Cerebellar cortex (tissue), 1 donor: ENCODE data around the gene CTIF.

ENCODE experiments used
- DNase-seq: peaks from one replicate; pipeline ENCODE4 v3.0.0-alpha.2; 2015; ENCODE audit warnings: low spot score

CTIF gene

GRCh38 chr18:48901145-48902022, 362.6 kb downstream of the CTIF start:
- no peak for DNase-seq

GRCh38 chr18:48902023-48902855, 363.4 kb downstream of the CTIF start:
- DNase-seq = no peak

GRCh38 chr18:48902856-48903601, 364.2 kb downstream of the CTIF start:
- no peak for DNase-seq

DNA sequence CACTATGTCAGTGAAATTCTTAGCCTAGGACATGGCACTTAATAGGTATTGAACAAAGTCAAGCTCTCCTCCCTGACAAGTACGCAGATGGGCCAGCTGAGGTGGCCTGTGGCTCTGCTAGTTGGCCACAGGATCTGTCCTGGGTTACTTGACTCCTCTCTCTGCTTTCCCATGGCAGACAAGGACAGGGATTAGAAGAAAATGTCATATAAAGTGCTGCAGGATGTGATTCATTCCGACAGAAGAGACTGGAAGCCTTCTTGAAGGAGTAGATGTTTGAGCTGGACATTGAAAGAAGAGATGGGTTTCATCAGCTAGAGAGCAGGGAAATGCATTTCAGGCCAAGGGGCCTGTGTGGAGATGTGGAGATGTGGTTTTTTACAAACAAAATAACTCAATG, 365.3 kb downstream of the CTIF start:
- DNase-seq = no peak

- no peak for DNase-seq
These were observed 366.1 kb downstream of the CTIF start for GRCh38 chr18:48904847-48905394.

- no peak for DNase-seq
These were observed 366.7 kb downstream of the CTIF start for GRCh38 chr18:48905513-48905912.

- no peak for DNase-seq
These were observed 370.1 kb downstream of the CTIF start for GRCh38 chr18:48908916-48909315.

DNA sequence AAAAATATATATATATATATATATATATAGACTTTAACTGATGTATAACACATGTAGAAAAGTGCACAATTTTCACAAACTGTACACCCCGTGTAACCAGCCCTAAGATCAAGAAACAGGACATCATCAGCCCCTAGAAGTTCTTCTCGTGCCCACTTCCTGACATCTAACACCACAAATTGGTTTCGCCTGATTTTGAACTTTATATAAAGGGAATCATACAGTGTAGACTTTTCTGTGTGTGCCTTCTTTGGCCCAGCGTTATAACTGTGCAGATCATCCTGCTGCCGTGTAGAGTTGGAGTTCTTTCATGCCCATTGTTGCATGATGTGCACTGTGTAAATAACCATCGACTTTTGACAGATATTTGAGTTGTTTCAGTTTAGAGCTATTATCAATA, 370.9 kb downstream of the CTIF start:
- no peak for DNase-seq

DNA sequence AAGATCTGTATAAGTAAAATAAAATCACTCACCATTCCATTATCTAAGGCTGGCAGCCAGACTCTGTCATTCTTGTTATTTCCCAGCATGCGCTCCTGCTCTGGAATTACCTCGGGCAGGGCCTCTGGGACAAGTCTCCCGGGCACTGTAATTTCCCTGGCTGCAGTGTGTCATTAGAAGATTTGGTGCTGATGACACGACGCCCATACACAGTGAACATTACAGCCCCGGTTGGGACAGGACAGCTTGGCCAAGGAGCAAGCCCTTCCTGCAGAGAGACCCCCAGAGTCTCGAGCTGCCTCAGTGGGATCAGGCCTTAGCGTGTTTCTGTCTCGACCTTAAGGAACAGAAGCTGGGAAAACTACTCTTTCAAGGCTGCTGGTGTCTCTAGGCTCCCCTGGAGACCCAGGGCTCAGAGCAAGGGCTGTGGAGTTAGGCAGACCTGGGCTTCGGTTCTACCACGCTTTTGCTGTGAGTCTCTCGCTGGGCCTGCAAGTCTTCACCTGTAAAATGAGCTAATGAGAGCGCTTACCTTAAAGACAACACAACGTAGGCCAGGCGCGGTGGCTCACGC, 372.2 kb downstream of the CTIF start:
- no peak for DNase-seq
